Endodermal cell (in vitro differentiated cells): ENCODE results near the gene SLC2A1. TPM values are rescaled to one million over a fixed set of nuclear protein-coding genes. Genes with fewer than 3 reads are reported as not detected.
A peak's percentile ranks its signal among the peaks of the same experiment; 100 is the strongest.

Experiments
- DNase-seq: peaks from one replicate; pipeline ENCODE4 v3.0.0-alpha.2; 2017
- H3K27ac ChIP-seq: 2 replicates; pipeline ENCODE4 v1.5.1; 2013; ENCODE audit warnings: mild to moderate bottlenecking, low read depth, low read length, moderate library complexity
- H3K27me3 ChIP-seq: 2 replicates; pipeline ENCODE4 v1.6.1; 2013; ENCODE audit warnings: mild to moderate bottlenecking, low read length, moderate library complexity; ENCODE audit not compliant: insufficient read depth, control insufficient read depth, poor library complexity, severe bottlenecking
- H3K36me3 ChIP-seq: 2 replicates; pipeline ENCODE4 v1.7.0; 2013; ENCODE audit warnings: mild to moderate bottlenecking, low read length, moderate library complexity; ENCODE audit not compliant: control insufficient read depth, insufficient read depth
- H3K4me1 ChIP-seq: one replicate; pipeline ENCODE4 v1.7.0; 2013; ENCODE audit warnings: low read length; ENCODE audit not compliant: control insufficient read depth, insufficient read depth
- H3K4me3 ChIP-seq: 2 replicates; pipeline ENCODE4 v1.5.1; 2013; ENCODE audit warnings: mild to moderate bottlenecking, low read length, moderate library complexity
- H3K9ac ChIP-seq: 2 replicates; pipeline ENCODE4 v1.6.1; 2013; ENCODE audit warnings: mild to moderate bottlenecking, low read length, moderate library complexity; ENCODE audit not compliant: poor library complexity, severe bottlenecking; ENCODE audit errors: extremely low read depth
- H3K9me3 ChIP-seq: 2 replicates; pipeline ENCODE4 v1.6.1; 2013; ENCODE audit warnings: mild to moderate bottlenecking, low read length, moderate library complexity; ENCODE audit not compliant: control insufficient read depth
- H3K27ac Mint-ChIP-seq: 2 replicates; pipeline ENCODE4 v1.8.0; 2020; ENCODE audit warnings: mixed read lengths
- H3K27me3 Mint-ChIP-seq: 2 replicates; pipeline ENCODE4 v1.8.0; 2021; ENCODE audit warnings: mild to moderate bottlenecking, mixed read lengths; ENCODE audit not compliant: insufficient read depth
- H3K36me3 Mint-ChIP-seq: 2 replicates; pipeline ENCODE4 v1.8.0; 2020; ENCODE audit warnings: low read depth, mixed read lengths
- H3K4me1 Mint-ChIP-seq: 2 replicates; pipeline ENCODE4 v1.8.0; 2020; ENCODE audit warnings: mixed read lengths
- H3K4me3 Mint-ChIP-seq: 2 replicates; pipeline ENCODE4 v1.8.0; 2020; ENCODE audit warnings: mild to moderate bottlenecking, moderate library complexity, mixed read lengths
- H3K9me3 Mint-ChIP-seq: 2 replicates; pipeline ENCODE4 v1.8.0; 2020; ENCODE audit warnings: mild to moderate bottlenecking, mixed read lengths
- CTCF ChIP-seq: fragments of 200-600 bp; sonication (generic); conservative IDR thresholded peaks from 2 replicates; pipeline ENCODE4 v1.5.0; 2021; ENCODE audit warnings: antibody characterized with exemption, mild to moderate bottlenecking
- WGBS, 2 experiments: methylation state at CpG; one replicate each; pipeline versions ENCODE4 v1.1.5 to v1.1.7; 2013; ENCODE audit warnings: missing lambda C conversion rate in 2 of 2, mixed read lengths in 1 of 2; ENCODE audit not compliant: insufficient coverage in 1 of 2, insufficient read length in 1 of 2; 5-methylcytosine and 5-hydroxymethylcytosine counted together
- total RNA-seq, 2 donors: library from RNA; stranded (reverse); fragmentation: NEBNext Ultra II Directional in 1 of 2; extraction: Animal tissue kit (Norgen Biotek cat#: 25700) in 1 of 2; gene quantifications; 2 replicates in 1 of 2; 3 replicates in 1 of 2; pipeline ENCODE4 v1.2.1, GENCODE V29; 2021

The SLC2A1 gene
- total RNA-seq, 2 donors from 2014 or later = 42.5 to 69.7 TPM

GRCh38 chr1:42937141-42937696, 21.4 kb downstream of the SLC2A1 start:
- Histone ChIP-seq H3K9me3 (no peaks in the 10 kb centered on the region), H3K36me3 (peaks cover 17% of the 10 kb centered on the region), H3K4me3 (no peak overlapping the region), H3K27me3 (no peaks in the 10 kb centered on the region), H3K9ac (no peak overlapping the region), H3K27ac (no peak overlapping the region), H3K4me1 (peaks cover 3% of the 10 kb centered on the region)
- Mint-ChIP-seq H3K9me3 (no peaks in the 10 kb centered on the region), H3K4me1 (peaks cover 16% of the 10 kb centered on the region), H3K27ac (no peak overlapping the region), H3K36me3 (peaks cover 50% of the 10 kb centered on the region), H3K4me3 (no peak overlapping the region), H3K27me3 (no peaks in the 10 kb centered on the region)
- TF ChIP-seq CTCF = no peak
- 94 to 98% methylated on average over 5 to 6 of the region's 6 CpGs for WGBS, 2 experiments
- DNase-seq = peak; percentile 48

GRCh38 chr1:42936309-42937078, 22.2 kb downstream of the SLC2A1 start:
- 89 to 91% methylated on average over 2 to 7 of the region's 7 CpGs for WGBS, 2 experiments
- peaks cover 15% of the 10 kb centered on the region for H3K4me1 Mint-ChIP-seq
- no peak overlapping the region for H3K4me3 Mint-ChIP-seq
- peak overlapping the region; percentile 17 for H3K27ac ChIP-seq
- H3K36me3 Mint-ChIP-seq = peaks cover 43% of the 10 kb centered on the region
- H3K4me3 ChIP-seq = no peak overlapping the region
- H3K36me3 ChIP-seq = peaks cover 10% of the 10 kb centered on the region
- no peaks in the 10 kb centered on the region for H3K27me3 ChIP-seq
- peak overlapping the region; percentile 11 for H3K27ac Mint-ChIP-seq
- no peaks in the 10 kb centered on the region for H3K9me3 Mint-ChIP-seq
- no peaks in the 10 kb centered on the region for H3K9me3 ChIP-seq
- H3K9ac ChIP-seq = no peak overlapping the region
- no peaks in the 10 kb centered on the region for H3K27me3 Mint-ChIP-seq
- peaks cover 3% of the 10 kb centered on the region for H3K4me1 ChIP-seq
- TF ChIP-seq CTCF = no peak
- DNase-seq = peak; percentile 69

- peak overlapping the region; percentile 17 for H3K27ac ChIP-seq
- Mint-ChIP-seq H3K27ac (no peak overlapping the region), H3K4me1 (peaks cover 13% of the 10 kb centered on the region)
These were observed 22.7 kb downstream of the SLC2A1 start for GRCh38 chr1:42935971-42936308.

More at GRCh38 chr1:42935971-42936308, 22.7 kb downstream of the SLC2A1 start:
- no peak overlapping the region for H3K4me3 Mint-ChIP-seq
- H3K36me3 Mint-ChIP-seq = peaks cover 42% of the 10 kb centered on the region
- Histone ChIP-seq H3K9me3 (no peaks in the 10 kb centered on the region), H3K4me3 (no peak overlapping the region), H3K27me3 (no peaks in the 10 kb centered on the region), H3K4me1 (peaks cover 3% of the 10 kb centered on the region), H3K36me3 (peaks cover 6% of the 10 kb centered on the region), H3K9ac (no peak overlapping the region)
- no peak for TF ChIP-seq CTCF
- H3K27me3 Mint-ChIP-seq = no peaks in the 10 kb centered on the region
- DNase-seq = no peak
- WGBS, 2 experiments = 81 to 100% methylated on average over 1 to 5 of the region's 5 CpGs
- H3K9me3 Mint-ChIP-seq = no peaks in the 10 kb centered on the region
